Tibial nerve (tissue), 4 donors: ENCODE data around the gene TMA7. TPM values are rescaled to one million over a fixed set of nuclear protein-coding genes. Genes with fewer than 3 reads are reported as not detected.

Experiments used
- DNase-seq, 2 donors: peaks; one replicate each; pipeline ENCODE4 v3.0.0-alpha.2; 2019; ENCODE audit warnings: low spot score in 2 of 2
- H3K27ac ChIP-seq, 4 donors: fragments of 200-600 bp; sonication (generic) in 3 of 4; one replicate each; pipeline ENCODE4 v1.5.1; 2017 to 2019; ENCODE audit warnings: mild to moderate bottlenecking in 1 of 4
- H3K27me3 ChIP-seq, 2 donors: fragments of 200-600 bp; sonication (generic) in 1 of 2; one replicate each; pipeline versions ENCODE4 v1.5.1 to v1.6.0; 2017 to 2019
- H3K36me3 ChIP-seq, 3 donors: fragments of 200-600 bp; sonication (generic); one replicate each; pipeline ENCODE4 v1.5.1; 2018 to 2019
- H3K4me1 ChIP-seq, 4 donors: fragments of 200-600 bp; sonication (generic) in 3 of 4; one replicate each; pipeline ENCODE4 v1.5.1; 2017 to 2019
- H3K4me3 ChIP-seq, 4 donors: fragments of 200-600 bp; sonication (generic) in 3 of 4; one replicate each; pipeline ENCODE4 v1.5.1; 2017 to 2019; ENCODE audit warnings: mild to moderate bottlenecking in 1 of 4, moderate library complexity in 1 of 4
- H3K9me3 ChIP-seq, 4 donors: fragments of 200-600 bp; sonication (generic) in 3 of 4; one replicate each; pipeline ENCODE4 v1.5.1; 2017 to 2019
- CTCF ChIP-seq, 5 experiments: fragments of 200-600 bp in 3 of 5; fragments of 450-650 bp in 2 of 5; sonication (generic) in 3 of 5; IDR thresholded peaks; one replicate each; pipeline ENCODE4 v1.5.1; 2016 to 2019; ENCODE audit warnings: antibody characterized with exemption in 5 of 5, mild to moderate bottlenecking in 3 of 5, moderate library complexity in 2 of 5
- EP300 ChIP-seq, 2 donors: sonication (generic); formaldehyde crosslinking; IDR thresholded peaks; one replicate each; pipeline ENCODE4 v1.6.1; 2017; ENCODE audit warnings: antibody characterized with exemption in 2 of 2, mild to moderate bottlenecking in 1 of 2
- POLR2A ChIP-seq, 2 donors: fragments of 450-650 bp; IDR thresholded peaks; one replicate each; pipeline ENCODE4 v1.6.1; 2017; ENCODE audit warnings: antibody characterized with exemption in 2 of 2, mild to moderate bottlenecking in 2 of 2, moderate library complexity in 2 of 2
- WGBS, 2 donors: methylation state at CpG; one replicate each; pipeline ENCODE4 v1.1.5; 2018; 5-methylcytosine and 5-hydroxymethylcytosine counted together
- total RNA-seq, 4 donors: library from RNA; depleted of rRNA; stranded (reverse); fragments of >200 nt; gene quantifications; one replicate each; pipeline ENCODE4 v1.1.0, GENCODE V29; 2016

TMA7 gene
- total RNA-seq, 4 donors from 2014 or later, result 212 to 380 (median 291) TPM

GRCh38 chr3:48413611-48414010 is 26.4 kb upstream of the TMA7 start:
- DNase-seq, result no peak
- Histone ChIP-seq H3K27ac (peak overlapping the region in 1 of 4 donors; percentile 55), H3K9me3 (no peaks in the 10 kb centered on the region), H3K27me3 (no peaks in the 10 kb centered on the region), H3K36me3 (peaks cover 6 to 100% (median 11%) of the 10 kb centered on the region in 3 donors), H3K4me3 (no peak overlapping the region), H3K4me1 (peaks cover 0 to 5% (median 0%) of the 10 kb centered on the region in 4 donors)
- TF ChIP-seq CTCF (IDR thresholded peaks at IDR 0.05) (no peak), POLR2A (IDR thresholded peaks at IDR 0.05) (no peak), EP300 (IDR thresholded peaks at IDR 0.05) (no peak)
- 91% methylated on average over 10 to 14 of the region's 14 CpGs for WGBS, 2 donors

- no peak overlapping the region for H3K4me3 ChIP-seq
- no peak for DNase-seq
- H3K27ac ChIP-seq, result peak overlapping the region in 1 of 4 donors; percentile 55
- H3K36me3 ChIP-seq, result peaks cover 6 to 100% (median 11%) of the 10 kb centered on the region in 3 donors
- TF ChIP-seq EP300 (IDR thresholded peaks at IDR 0.05) (no peak), POLR2A (IDR thresholded peaks at IDR 0.05) (no peak), CTCF (IDR thresholded peaks at IDR 0.05) (no peak)
- H3K4me1 ChIP-seq, result peaks cover 0 to 5% (median 0%) of the 10 kb centered on the region in 4 donors
- no peaks in the 10 kb centered on the region for H3K27me3 ChIP-seq
- no peaks in the 10 kb centered on the region for H3K9me3 ChIP-seq
- 85 to 90% methylated on average over 15 to 22 of the region's 25 CpGs for WGBS, 2 donors
Measured at GRCh38 chr3:48414376-48415250, 25.4 kb upstream of the TMA7 start.

- peak overlapping the region in 1 of 4 donors; percentile 62 for H3K27ac ChIP-seq
- H3K4me1 ChIP-seq, result peaks cover 0 to 5% (median 0%) of the 10 kb centered on the region in 4 donors
- no peak for DNase-seq
- H3K27me3 ChIP-seq, result no peaks in the 10 kb centered on the region
- no peak overlapping the region for H3K4me3 ChIP-seq
- 85 to 89% methylated on average over 17 to 24 of the region's 24 CpGs for WGBS, 2 donors
- no peaks in the 10 kb centered on the region for H3K9me3 ChIP-seq
- peaks cover 6 to 100% (median 11%) of the 10 kb centered on the region in 3 donors for H3K36me3 ChIP-seq
- TF ChIP-seq CTCF (IDR thresholded peaks at IDR 0.05) (no peak), POLR2A (IDR thresholded peaks at IDR 0.05) (no peak), EP300 (IDR thresholded peaks at IDR 0.05) (no peak)
Measured at GRCh38 chr3:48415251-48415953, 24.7 kb upstream of the TMA7 start.

GRCh38 chr3:48416091-48416505 is 24.0 kb upstream of the TMA7 start:
- H3K4me1 ChIP-seq, result peaks cover 0 to 7% (median 0%) of the 10 kb centered on the region in 4 donors
- TF ChIP-seq CTCF (IDR thresholded peaks at IDR 0.05), result no peak
- no peak for TF ChIP-seq POLR2A (IDR thresholded peaks at IDR 0.05)
- no peak for TF ChIP-seq EP300 (IDR thresholded peaks at IDR 0.05)
- no peak for DNase-seq
- H3K27me3 ChIP-seq, result no peaks in the 10 kb centered on the region
- H3K4me3 ChIP-seq, result no peak overlapping the region
- no peaks in the 10 kb centered on the region for H3K9me3 ChIP-seq
- peaks cover 6 to 100% (median 10%) of the 10 kb centered on the region in 3 donors for H3K36me3 ChIP-seq
- 86 to 91% methylated on average over 14 of the region's 14 CpGs for WGBS, 2 donors
- H3K27ac ChIP-seq, result peak overlapping the region in 2 of 4 donors; percentile 9 to 62
